ENCODE data around the gene LCE3D.
A peak's percentile ranks its signal among the peaks of the same experiment; 100 is the strongest.
"Not testable (repeated sequence)": the region's sequence is repeated elsewhere in the genome, so short reads cannot be mapped to it uniquely, and the experiment has no call there.

LCE3D gene, protein sequence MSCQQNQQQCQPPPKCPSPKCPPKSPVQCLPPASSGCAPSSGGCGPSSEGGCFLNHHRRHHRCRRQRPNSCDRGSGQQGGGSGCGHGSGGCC

DNA sequence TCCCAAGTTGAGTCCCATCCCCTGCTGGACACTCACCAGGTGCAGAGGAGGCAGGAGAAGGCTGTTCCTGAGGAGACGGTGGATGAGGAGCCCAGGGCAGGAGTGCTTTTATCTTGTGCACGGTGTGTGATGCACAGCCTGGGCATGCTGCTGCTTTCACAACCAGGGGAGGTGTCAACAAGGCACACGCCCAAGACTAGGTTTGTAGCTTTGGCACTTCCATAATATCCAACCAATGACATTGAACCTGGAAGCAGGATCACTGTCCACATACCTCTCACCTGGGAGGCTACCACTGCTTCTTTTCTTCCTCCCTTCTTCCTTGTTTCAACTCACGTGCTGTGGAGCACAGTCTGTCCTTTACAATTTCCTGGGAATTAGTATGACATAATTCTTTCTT is at the start of gene LCE3D:
Gene LCE3D, minus strand, starts transcription at position 84 of the 400 bp plus-strand sequence. CDS start 580 bp downstream, outside the sequence.
- DNase-seq (ENCODE audit: low read depth): no peak

DNA sequence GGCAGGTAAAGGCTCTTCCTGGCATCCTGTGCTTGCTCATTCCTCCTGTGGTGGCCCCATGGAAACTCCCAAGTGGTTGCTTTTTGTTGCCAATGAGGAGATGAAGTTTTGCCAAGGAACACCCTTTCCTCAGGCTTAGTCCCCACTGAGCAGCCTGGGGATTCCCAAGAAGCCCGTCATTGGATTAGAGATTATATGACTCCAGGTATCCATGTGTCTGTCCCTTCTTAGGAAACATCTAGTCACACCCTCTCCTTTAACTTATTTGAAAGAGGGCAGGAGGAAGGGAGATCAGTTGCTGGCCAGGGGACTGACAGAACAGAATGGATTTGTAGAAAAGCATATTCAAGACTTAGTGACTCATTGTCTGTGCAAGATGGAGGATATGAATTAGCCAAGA is 46.4 kb upstream of the LCE3D start:
- DNase-seq (ENCODE audit: low read depth): no peak

DNA sequence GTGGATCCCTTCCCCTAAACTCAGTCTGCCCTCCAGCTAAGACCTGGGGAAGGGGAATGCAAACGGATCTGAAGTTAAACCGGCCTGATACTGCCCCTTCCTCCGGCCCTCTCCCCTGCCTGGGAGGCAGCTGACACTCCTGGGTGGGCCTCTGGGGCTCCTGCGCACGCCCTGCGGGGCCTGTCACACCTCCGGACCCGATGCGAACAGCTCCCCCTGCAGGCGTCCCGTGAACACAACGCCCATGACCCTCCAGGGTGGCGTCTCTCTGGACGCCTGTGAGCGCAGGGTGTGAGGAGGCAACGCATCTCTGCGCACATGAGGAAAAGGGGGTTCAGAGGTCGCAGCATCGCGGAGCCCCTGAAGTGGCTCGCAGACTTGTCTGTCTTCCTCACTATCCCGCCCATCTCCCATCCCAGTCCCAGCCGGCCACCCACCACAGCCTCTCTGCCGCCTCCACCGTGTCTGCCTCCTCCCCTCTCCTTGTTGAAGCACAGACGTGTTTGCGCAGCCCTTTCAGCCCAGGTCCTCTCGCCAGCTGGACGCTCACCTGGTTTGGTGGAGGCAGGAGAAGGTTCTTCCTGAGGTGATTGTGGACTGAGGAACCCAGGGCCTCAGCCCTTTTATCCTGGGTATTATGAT is 43.0 kb upstream of the LCE3D start:
- peak; percentile 22 for DNase-seq (ENCODE audit: low read depth)

DNA sequence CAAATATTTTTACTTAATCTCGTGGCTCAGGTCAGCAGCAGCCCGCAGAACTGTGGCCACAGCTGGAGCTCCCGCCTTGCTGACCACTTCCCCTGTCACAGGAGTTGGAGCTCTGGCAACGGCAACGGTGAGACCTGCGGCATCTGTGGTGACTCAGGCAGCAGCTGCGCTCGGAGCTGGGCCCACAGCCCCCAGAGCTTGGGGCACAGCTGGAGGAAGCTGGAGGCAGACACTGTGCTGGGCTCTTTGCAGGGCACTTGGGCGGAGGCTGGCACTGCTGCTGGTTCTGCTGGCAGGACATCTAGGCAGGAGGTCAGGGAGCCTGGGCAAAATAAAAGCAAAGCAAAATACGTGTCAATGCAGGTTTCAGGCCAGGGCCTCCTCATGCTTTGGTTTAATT is 42.5 kb upstream of the LCE3D start, which contains the start of gene LCE3A:
Gene LCE3A, minus strand, starts transcription at position 301 of the 400 bp plus-strand sequence. Its CDS starts 0 bp downstream, at position 301.
- no peak for DNase-seq (ENCODE audit: low read depth)

DNA sequence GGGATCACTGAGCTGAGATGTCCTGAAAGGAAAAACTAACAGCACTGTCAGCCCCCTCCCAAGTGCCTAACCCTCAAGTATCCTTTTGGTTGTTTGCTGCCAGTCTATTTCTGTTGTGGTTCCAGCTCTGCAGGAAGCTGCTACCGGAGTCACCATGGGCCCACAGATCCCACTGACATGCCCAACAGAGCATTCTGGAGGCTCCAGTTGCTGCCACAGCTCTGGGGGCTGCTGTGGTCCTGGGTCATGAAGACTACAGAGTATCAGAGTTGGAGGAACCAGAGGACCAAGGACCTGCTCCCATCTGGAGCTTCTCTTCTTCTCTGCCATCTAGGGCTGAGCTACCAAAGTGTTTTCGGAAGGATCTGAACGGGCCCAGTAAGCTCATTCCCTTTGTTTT is 41.7 kb upstream of the LCE3D start:
- DNase-seq (ENCODE audit: low read depth): no peak

DNA sequence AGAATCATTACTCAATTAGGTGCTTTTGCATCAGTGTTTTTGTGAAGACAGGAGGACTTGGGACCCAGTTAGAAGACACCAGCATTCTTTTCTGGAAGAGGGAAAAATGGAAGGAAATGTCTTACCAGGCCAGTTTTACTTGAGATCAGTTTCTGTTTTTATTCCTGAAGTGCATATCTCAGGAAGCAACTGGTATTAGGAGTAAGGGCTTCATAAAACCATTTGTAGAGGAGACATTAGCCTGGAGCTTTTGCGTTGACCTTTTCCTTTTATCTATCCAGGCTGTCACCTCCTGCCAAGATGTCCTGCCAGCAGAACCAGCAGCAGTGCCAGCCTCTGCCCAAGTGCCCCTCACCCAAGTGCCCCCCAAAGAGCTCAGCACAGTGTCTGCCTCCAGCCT is 33.2 kb upstream of the LCE3D start, which contains the start of gene LCE3B:
Gene LCE3B, plus strand, starts transcription at position 301 of the 400 bp plus-strand sequence. Its CDS starts 0 bp downstream, at position 301.
- no peak for DNase-seq (ENCODE audit: low read depth)

DNA sequence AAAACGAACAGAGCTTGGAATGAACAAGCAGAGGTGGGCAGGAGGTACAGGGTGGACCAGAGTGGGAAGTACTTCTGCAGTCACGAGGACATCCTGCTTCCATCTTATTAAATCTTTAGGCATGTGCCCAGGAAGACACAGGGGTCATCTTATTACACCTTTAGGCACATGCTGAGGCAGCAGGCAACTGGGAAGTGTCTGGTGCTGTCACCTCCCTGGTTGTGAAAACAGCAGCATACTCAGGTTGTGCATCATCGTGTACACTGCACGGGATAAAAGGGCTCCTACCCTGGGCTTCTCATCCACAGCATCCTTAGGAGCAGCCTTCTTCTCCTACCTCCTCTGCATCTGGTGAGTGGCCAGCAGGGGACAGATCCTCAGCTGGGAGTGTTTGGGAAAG is 19.6 kb upstream of the LCE3D start, which contains the start of gene LCE3C:
Gene LCE3C, plus strand, starts transcription at position 301 of the 400 bp plus-strand sequence. CDS start 498 bp downstream, outside the sequence.
- DNase-seq (ENCODE audit: low read depth): no peak

DNA sequence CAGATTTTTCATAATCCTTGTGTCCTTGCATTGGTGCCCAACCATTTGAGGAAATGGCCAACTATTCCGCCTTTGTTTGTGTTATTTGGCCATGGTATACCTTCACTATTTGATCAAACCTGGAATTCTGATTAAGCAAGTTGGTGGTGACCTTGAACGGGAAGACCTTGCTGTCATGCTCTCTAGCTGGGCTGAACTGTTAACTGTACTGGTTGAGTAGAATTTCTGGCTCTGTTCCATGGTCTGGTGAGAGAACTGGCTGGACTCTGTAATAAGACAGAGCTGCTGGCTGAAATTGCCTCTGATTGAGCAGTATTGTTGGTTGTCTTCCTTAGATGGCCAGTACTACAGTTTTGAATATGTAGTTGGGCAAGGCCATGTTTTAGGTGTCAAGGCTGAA is 16.7 kb upstream of the LCE3D start:
- DNase-seq (ENCODE audit: low read depth): no peak

DNA sequence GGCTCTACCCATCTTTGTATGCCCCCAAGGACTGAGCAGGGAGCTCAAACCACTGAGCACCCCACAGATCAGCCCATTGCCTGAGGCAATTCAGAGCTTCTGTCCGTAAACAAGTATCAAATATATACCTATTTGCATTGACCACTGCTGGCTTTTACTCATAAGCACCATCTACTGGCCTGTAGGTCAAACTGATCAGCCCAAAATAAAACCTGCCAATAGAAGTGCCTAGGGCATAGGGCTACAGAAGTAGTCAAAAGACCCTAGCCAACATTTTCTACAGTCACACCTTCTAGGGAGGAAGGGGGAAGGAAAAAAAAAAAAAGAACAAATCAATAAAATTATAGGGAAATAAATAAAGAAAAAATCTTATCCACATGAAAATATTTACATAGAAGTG is 5.3 kb upstream of the LCE3D start:
- DNase-seq (ENCODE audit: low read depth): no peak

DNA sequence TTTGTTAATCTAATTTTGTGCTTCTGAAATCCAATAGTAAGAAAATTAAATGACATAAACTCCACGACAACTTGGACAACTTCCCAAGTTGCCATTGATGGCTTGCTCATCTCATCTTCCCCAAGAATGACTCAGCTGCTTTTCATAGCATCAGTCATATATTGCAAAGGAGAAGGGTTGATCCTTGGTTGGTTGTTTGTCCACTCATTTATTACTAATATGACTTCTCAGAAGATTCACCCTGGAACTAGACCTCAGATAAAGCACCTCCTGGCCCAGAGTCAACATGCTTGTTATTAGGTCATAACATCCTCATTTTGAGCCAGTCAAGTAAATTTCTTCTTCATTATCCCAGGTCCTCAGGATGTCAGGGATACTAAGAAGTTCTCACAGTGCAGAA is 2.3 kb upstream of the LCE3D start:
- no peak for DNase-seq (ENCODE audit: low read depth)

DNA sequence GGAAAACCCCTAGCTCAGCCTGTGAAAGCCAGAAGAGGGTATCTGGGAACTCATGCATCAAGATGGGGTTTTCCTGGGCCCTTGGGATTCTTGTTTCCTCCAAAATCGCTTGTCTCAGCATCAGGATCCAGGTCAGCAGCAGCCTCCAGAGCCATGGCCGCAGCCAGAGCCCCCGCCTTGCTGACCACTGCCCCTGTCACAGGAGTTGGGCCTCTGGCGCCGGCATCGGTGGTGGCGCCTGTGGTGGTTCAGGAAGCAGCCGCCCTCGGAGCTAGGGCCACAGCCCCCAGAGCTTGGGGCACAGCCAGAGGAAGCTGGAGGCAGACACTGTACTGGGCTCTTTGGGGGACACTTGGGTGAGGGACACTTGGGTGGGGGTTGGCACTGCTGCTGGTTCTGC is 790 bp downstream of the LCE3D start:
- not testable (repeated sequence) for DNase-seq (ENCODE audit: low read depth)

DNA sequence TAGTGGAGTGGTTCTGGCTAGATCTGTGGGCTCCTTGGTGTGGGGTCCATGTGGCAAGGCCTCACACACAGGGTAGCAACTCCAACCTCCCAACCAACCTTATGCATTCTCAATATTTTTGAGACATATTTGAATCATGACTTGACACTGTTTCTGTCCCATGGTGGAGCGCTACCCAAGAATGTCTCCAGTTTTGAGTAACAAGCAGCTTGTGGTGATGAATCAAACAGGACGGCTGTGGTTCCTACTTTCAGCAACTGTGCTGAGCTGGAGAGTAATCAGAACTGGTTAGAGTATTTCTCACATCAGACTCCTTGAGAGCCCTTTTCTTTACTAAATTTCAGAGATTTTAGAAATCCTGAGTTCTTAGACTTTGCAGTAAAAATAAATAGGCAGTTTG is 3.1 kb downstream of the LCE3D start:
- peak; percentile 6 for DNase-seq (ENCODE audit: low read depth)

DNA sequence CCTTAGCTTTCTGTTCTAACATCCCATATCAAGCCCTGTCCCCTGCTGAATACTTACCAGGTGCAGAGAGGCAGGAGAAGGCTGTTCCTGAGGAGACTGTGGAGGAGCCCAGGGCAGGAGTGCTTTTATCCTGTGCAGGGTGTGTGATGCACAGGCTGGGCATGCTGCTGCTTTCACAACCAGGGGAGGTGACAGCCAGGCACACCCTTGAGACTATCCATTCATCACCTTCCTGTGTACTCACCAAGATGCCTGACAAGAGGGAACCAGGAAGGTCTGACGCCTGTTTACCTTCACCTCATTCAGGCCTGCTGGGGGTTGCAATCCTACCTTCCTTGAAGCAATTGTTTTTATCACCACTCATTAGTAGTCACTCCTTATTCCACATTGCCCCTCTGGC is 13.6 kb downstream of the LCE3D start, which contains the start of gene LCE3E:
Gene LCE3E, minus strand, starts transcription at position 100 of the 400 bp plus-strand sequence. CDS start 572 bp downstream, outside the sequence.
- DNase-seq (ENCODE audit: low read depth): no peak

DNA sequence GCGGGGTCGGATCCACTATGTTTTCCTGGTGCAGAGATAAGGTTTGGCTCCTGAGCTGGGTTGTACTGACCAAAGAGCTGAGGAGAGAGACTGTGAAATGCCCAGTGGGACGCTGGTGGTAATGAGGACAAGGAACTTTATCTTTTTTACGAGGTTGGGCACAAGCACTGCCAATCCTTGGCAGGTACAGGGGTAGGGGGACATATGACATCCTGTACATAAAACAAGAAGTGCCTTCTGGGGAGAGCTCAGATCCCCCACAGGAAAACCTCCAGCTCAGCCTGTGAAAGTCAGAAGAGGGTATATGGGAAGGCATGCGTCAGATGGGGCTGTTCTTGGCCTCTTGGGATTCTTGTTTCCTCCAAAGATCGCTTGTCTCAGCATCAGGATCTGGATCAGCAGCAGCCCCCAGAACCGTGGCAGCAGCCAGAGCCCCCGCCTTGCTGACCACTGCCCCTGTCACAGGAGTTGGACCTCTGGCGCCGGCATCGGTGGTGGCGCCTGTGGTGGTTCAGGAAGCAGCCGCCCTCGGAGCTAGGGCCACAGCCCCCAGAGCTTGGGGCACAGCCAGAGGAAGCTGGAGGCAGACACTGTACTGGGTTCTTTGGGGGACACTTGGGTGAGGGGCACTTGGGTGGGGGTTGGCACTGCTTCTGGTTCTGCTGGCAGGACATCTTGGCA is 14.6 kb downstream of the LCE3D start:
- no peak for DNase-seq (ENCODE audit: low read depth)

DNA sequence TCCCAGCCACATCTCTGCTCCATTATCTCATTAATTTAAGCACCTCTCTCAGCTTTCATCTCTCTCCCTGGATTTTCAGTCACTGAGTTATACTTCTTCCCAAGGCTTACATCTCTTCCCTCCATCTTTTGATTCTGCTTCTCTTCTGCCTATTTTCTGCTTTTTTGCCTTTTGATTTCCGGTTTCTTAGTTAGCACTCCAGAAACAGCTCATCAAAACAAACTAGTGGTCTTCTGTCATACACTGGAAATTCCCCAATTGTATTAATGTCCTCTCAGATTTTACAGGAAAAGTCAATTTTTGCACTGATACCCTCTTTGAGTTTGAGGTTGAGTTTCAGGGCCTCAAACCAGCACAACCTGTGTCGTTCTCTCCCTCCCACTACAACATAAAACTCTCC is 15.2 kb downstream of the LCE3D start:
- DNase-seq (ENCODE audit: low read depth): no peak

DNA sequence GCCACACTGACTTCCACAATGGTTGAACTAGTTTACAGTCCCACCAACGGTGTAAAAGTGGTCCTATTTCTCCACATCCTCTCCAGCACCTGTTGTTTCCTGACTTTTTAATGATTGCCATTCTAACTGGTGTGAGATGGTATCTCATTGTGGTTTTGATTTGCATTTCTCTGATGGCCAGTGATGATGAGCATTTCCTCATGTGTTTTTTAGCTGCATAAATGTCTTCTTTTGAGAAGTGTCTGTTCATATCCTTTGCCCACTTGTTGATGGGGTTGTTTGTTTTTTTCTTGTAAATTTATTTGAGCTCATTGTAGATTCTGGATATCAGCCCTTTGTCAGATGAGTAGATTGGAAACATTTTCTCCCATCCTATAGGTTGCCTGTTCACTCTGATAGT is 32.0 kb downstream of the LCE3D start:
- not testable (repeated sequence) for DNase-seq (ENCODE audit: low read depth)

DNA sequence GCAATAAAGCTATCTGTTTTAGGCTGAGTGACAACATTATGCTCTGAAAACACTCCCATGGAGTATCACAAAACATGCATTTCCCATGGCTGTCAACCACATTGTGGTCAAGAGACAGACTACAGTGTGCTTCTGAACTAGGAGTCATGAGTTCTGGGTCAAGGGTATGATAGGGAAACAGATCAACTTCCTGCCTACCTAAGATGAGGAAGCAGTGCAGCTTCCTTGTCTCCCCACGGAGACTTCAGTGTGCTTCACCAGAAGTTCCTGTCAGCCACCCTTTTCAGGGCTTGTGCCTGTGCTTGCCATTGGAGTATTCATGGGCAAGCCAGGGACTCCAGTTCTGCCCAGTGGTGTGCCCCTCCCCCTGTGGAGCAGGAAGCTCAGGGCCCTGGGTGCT is 33.6 kb downstream of the LCE3D start:
- no peak for DNase-seq (ENCODE audit: low read depth)

DNA sequence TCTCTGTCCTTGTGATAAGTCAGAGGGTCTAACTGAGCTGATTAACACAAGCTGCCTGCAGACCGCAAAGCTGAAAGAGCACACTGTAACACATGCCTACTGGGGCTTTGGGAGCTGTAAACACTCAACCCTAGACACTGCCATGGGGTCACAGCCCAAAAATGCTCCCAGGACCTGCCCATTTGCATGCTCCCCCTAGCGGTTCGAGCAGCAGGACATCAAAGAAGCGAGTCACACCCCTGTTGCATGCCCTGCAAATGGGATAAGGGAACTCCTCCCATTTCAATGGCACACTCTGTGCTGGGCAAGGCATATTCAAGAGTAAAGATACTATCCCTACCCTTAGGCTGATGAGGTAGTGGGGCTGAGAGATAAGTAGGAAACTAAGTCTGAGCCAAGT is 36.5 kb downstream of the LCE3D start:
- no peak for DNase-seq (ENCODE audit: low read depth)

DNA sequence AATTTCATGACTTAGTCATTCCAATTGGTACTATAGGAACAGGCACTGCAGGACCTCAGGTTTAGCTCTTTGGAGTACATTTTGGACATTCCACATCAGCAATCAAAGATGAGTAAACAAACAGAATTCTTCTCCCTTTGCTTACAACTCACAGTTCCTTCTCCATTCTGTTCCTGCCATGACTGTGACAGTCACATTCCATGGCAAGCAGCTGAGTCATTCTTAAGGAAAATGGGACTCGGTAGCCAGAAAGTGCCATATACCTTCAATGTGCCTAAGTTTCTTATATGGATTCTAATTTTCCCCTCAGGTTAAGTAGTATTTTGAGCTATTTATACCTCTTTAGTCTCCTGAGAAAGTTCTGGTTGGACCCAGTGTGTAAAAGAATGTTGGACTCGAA is 40.4 kb downstream of the LCE3D start:
- no peak for DNase-seq (ENCODE audit: low read depth)

DNA sequence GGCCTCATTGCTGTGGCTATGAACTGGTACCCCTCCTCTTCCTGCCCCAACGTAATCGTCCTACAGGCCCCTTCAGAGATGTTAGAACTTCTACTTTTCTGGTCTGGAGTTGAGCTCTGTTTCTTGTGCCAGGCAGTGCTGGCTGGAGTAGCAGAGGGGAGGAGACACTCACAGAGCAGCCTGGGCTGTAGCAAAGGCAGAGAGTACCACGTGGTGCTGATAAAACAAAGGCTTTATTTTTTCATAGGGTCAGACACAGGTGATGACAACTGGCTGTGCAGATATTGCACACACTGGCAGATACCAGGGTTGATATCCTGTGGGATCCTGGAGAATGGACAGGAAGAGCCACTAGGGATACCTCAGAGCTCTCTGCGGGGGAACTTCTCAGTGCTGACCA is 42.8 kb downstream of the LCE3D start:
- no peak for DNase-seq (ENCODE audit: low read depth)

DNA sequence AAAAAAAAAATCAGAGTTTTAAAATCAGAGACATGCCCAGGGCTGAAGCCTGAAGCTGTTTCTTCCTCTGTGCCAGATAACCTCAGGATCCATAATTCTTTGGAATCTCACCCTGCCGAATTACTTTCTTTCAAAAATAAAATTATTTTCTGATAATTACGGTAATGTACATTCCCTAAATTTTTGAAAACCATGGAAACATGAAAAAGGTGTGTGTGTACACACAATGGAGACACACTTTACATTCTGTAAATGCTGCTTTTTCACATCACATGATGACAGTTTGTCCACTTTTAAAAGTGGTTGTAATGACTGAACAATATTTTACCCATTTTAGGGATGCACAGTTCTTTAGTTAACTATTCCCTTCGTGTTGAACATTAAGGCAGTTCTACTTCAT is 44.5 kb downstream of the LCE3D start:
- no peak for DNase-seq (ENCODE audit: low read depth)

DNA sequence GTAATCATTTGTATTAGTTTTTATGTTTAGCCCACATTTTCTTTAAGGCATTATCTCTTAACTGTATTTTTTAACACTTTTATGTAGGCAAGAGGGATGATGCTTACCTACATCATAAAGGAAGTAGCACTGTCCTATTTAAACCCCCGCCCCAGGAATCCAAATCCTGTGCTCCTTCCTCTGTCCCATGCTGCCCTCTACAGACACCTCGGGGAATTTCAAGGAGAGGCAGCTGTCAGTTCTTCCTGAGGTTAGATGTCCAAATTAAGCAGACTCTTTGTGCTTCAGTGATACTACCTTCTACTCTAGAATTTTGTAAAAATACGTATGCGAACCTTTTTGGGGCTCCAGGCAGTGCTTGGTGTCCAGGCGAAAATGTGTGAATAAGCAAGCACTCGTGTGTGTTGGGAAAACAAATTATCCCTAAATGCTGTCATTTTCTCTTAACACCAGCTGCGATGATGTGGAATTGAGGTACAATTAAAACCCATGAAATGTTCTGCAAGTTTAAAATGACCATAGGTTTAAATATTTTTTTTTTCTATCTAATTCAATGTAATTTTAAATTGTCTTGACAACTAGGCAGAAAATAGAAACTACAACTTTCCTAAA is 46.9 kb downstream of the LCE3D start:
- DNase-seq (ENCODE audit: low read depth): peak; percentile 34

All from activated T-cell treated with anti-CD3 and anti-CD28 coated beads for 48 hours (primary cell).